HUDEP-2 (cell line): ENCODE measurements around the gene COLGALT1.
"Not testable (repeated sequence)": the region's sequence is repeated elsewhere in the genome, so short reads cannot be mapped to it uniquely, and the experiment has no call there.

Experiments used
- DNase-seq, 76 experiments: peaks; one replicate each; lab custom pipeline; 2025; ENCODE audit not compliant: unreplicated experiment in 76 of 76; lab: John Stamatoyannopoulos, UW

Gene COLGALT1

DNA sequence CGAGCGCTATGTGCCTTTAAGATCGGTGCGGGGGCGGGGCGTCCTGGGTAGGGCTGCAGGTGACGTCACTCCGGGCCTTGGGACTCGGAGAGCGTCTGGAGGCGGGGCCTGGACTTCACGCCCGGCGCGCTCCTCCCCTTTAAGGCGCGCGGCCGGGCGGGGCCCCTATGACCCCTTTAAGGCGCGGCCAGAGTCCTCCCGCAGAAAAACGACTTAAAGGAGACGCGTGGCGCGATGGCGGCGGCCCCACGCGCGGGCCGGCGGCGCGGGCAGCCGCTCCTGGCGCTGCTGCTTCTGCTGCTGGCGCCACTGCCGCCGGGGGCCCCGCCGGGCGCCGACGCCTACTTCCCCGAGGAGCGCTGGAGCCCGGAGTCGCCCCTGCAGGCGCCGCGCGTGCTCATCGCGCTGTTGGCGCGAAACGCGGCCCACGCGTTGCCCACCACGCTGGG, at the start of gene COLGALT1:
TSS of gene COLGALT1 (plus strand) at position 170 of the 449 bp plus-strand sequence. CDS start at position 235, 65 bp downstream.
- peak in 74 of 76 experiments; percentile 63 to 100 (median 99) for DNase-seq

DNA sequence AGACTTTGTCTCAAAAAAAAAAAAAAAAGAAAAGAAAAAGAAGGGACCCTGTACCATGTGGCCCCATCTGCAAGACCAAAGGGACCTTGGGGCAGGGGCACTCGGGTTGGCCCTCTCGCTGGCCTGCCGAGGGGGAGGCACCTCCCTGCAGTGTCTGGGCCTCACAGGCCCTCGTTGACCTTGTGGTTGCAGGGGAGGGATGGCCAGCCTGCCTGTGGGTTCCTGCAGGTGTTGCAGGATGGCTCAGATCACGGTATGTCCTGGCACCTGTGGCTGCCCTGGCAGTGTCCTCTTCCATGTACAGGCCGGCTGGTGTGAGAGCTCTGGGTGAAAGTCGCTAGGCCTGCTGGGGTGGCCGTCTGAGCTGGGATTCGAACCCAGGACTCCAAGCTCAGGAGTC, 48.7 kb upstream of the COLGALT1 start:
- no peak for DNase-seq

DNA sequence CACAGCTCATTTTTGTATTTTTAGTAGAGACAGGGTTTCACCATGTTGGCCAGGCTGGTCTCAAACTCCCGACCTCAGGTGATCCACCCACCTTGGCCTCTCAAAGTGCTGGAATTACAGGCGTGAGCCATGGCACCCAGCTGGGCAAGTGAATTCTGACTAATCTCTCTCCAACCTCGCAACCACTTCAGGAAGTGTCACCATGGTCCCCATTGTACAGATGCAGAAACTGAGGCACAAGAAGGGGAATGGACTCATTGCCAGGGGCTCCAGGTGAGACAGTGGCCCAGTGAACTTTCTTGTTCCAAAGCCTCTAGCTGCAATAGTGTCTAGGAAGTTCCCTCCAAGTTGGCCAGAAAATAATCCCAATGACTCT, 46.9 kb upstream of the COLGALT1 start:
- not testable (repeated sequence) for DNase-seq

DNA sequence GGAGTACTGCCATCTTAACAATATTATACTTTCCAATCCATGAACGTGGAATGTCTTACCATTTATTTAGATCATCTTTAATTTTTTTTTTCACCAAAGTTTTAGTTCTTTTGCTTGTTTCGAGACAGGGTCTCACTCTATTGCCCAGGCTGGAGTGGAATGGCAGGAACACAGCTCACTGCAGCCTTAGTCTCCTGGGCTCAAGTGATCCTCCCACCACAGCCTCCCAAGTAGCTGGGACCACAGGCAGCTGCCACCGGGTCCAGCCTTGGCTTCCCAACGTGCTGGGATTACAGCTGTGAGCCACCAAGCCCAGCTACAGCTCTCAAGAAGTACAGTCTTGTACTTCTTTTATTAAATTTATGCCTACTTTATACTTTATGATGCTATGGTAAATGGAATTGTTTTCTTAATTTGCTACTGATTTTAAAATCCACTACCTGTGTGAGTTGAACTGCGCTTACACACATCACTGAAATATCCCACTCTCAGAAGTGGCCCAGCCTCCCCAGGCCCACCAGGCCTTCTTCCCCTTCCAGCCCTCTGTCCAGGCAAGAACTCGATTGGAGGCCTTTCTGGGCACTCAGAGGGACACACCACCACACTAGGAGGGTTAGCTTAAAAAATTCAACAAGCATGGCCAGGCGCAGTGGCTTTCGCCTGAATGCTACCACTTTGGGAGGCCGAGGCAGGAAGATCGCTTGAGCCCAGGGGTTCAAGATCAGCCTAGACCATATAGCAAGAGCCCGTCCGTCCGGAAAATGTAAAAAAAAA, 45.0 kb upstream of the COLGALT1 start:
- no peak for DNase-seq

DNA sequence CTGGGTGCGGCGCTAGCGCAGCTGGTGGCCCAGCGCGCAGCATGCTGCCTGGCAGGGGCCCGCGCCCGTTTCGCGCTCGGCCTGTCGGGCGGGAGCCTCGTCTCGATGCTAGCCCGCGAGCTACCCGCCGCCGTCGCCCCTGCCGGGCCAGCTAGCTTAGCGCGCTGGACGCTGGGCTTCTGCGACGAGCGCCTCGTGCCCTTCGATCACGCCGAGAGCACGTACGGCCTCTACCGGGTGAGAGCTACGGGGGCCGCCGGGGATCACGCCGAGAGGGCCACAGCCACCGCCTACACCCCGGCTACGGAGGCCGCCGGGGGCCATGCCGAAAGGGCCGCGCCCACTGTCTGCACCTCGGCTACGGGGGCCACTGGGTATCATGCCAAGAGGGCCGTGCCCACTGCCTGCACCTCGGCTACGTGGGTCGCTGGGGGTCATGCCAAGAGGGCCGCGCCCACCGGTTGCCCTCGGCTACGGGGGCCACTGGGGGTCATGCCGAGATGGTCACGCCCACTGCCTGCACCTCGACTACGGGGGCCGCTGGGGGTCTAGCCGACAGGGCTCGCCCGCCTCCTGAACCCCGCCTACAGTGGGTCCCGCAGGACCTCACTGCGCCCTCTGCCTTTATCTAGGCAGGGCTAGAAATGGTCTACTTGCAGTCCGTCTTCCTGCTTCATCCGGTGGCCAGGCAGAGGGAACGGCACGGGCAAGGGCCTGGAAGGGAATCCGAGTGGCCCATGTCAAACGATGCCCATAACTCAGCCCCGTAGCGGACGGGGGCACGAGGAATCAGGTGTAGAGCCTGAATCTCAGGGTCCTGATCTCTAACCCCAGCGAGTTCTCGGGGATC, 43.5 kb upstream of the COLGALT1 start:
- DNase-seq = peak; percentile 33 to 98 (median 89)

DNA sequence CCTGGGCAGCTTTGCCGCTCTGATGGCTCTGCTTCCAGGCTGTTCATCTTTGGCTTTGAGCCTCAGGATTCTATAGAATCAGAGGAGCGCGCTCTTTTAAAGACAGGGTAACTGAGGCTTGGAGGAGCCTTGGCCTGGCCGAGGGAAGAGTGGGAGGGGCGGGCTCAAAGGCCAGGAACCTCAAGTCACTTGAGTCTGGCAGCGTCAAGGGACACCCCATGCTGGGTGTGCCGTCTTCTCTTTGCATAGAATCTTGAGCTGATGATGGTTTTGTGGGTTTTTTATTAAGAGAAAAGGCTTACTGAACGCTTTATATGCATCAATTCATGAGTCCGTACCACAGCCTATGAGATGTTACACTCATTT, 42.9 kb upstream of the COLGALT1 start:
- DNase-seq = peak in 2 of 76 experiments; percentile 16 to 21

DNA sequence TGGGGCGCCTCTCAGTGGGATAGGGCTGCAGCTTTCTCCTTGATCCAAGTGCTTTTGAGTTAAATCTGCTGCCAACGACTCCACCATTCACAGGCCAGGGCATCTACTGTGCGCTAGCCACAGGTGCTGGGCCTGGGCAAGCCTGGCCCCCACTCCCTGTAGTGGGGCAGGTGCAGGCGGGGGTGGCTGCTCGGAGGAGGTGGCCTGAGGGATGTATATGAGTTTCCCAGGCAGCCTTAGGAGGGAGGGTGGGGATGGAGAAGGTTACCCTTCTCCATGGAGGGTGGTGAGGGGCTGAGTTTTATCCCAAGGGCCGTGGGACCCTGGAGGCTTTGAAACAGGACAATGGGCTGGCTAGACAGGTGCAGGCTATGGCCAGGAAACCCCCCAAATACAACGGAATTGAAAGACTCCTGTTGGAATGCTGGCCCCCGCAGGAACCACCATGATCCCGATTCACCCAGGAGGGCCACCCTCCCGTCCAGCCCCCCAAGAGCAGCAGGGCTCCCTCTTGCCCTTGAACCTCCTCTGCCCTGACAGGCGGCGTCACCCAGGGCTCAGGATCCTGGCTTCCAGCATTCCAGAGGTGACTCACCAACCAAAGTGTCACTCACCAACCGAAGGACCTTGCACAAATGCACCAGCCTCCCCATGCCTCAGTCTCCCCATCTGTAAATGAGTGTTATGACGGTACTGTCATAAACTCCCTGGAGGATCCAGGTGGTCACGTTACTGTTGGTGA, 39.9 kb upstream of the COLGALT1 start:
- DNase-seq = peak in 1 of 76 experiments; percentile 6

DNA sequence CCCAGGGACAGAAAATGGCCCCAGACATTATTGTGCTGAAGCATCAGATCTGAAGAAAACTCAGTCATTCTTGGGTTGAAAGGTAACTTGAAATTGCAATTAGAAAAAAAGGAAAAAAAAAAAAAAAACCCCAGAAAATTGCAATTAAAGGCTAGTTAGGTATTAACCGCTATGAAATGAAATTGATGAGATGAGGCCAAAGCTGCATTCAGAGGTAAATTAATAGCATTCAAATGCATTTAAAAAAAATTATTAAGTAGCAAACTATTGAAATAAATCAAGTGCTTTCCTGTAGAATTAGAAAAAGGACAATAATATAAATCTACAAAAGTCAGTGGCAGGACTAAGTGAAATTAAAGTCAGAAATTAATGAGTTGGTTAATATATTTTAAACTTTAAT, 37.6 kb upstream of the COLGALT1 start:
- DNase-seq = no peak

DNA sequence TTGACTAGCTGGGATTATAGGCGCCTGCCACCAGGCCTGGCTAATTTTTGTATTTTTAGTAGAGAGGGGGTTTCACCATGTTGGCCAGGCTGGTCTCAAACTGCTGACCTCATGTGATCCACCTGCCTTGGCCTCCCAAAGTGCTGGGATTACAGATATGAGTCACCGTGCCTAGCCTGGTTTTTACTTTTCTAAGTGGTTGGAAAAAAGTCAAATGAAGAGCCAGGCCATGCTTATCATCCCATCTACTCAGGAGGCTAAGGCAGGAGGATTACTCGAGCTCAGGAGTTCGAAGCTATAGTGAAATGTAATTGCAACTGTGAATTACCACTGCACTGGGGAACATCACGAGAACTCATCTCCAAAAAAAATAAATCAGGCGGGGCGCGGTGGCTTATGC, 36.8 kb upstream of the COLGALT1 start:
- DNase-seq = not testable (repeated sequence)

DNA sequence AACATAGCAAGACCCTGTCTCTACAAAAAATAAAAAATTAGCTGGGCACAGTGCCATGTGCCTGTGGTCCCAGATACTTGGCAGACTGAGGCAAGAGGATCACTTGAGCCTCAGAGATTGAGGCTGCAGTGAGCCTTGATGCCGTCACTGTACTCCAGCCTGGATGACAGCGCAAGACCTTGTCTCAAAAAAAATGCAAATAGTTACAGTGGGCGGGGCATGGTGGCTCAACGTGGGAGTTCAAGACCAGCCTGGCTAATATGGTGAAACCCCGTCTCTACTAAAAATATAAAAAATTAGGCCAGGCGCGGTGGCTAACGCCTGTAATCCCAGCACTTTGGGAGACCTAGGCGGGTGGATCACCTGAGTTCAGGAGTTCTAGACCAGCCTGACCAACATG, 35.5 kb upstream of the COLGALT1 start:
- peak in 4 of 76 experiments; percentile 6 to 41 (median 19) for DNase-seq

DNA sequence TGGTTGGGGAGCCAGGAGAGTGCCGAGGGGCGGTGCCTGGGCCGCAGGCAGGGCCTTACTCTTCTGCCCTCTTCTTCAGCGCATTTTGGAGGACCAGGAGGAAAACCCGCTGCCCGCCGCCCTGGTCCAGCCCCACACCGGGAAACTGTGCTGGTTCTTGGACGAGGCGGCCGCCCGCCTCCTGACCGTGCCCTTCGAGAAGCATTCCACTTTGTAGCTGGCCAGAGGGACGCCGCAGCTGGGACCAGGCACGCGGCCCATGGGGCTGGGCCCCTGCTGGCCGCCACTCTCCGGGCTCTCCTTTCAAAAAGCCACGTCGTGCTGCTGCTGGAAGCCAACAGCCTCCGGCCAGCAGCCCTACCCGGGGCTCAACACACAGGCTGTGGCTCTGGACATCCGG, 34.6 kb upstream of the COLGALT1 start:
- no peak for DNase-seq

DNA sequence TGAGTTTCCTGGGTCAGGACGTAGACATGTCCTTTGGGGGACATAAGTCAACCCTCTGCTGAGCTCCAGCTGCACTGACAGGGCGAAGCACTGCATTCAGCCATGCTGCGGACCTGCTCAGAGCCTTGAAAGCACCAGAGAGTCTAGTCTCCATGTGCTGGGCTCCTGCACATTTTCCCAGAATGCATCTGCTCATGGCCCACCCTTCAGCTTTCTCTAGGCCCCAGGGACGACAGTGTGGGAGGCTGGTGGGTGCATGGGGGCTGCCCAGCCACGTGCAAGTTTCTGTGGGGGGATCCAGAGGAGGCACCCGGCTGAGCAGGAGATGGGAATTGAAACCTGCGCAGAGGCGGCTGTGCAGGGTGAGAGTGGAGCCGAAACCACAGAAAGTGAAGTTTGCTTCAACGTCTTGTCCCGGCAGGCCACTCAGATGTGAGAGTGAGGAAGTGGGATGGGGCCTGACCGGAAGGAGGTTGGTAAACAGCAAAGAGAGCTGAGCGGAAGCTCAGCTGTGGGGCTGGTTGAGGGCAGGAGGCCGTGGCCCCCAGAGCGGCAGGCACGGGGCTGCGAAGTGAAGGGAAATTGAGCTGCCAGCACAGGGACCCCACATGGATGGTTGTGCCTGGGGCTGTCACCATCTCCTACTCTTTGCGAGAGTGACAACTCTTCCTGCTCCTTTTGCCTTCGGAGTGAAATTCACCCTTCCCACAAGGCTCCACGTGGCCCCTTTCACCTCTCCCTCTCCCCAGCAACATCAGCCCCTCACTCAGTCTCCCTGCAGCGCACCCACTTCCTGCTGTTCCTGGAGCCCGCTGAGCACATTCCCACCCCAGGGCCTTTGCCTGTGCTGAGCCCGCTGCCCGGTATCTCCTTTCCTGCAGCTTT, 32.2 kb upstream of the COLGALT1 start:
- no peak for DNase-seq

DNA sequence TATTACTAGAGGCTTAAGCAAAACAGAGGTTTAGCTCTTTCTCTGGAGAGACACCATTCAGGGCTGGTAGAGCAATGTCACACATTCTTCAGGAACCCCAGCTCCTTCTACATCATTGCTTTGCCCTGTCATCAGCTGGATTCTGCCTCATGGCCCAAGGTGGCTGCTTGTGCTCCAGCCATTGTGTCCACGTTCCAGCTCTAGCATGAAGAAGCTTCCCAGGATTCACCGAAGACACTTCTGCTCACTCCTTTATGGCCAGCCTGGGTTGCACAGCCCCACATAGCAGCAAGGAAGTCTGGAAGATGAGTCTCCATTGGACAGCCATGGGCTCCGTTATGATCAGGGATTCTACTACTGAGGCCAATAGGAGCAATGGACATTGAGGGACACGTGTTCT, 30.8 kb upstream of the COLGALT1 start:
- no peak for DNase-seq

DNA sequence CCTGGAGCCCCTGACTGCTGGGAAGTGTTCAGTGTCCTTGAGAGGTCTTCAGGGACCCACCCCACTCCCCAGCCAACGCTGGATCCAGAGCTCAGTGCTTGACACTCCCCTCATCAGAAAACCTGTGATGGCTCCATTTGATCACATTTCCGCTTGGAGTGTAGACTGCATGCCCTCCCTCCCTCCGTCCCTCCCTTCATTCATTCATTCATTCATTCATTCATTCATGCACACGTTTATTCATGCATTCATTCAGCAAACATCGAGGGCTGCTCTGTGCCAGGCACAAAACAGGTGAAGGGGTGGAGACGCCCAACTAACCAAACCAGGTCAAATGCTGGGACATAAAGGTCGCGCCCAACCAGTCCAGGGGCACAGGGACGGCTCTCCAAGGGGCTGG, 30.3 kb upstream of the COLGALT1 start:
- no peak for DNase-seq

DNA sequence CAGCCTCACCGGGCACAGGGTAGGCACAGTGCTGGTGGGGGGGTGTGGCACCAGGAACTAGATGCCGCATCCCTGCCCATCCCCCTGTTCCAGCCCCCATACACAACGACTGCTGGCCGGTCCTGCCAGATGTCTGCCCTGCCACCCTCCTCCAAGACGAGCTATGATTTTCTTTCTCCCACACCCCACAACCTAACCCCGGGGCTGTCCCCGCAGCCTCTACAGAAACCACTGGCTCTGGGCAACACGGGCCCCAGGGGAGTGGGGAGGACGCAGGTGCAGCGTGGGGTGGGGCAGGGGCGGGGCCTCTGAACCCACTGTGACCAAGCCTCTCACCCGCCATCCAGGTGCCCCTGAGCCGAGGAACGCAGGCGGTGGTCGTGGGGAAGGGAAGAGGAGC, 28.5 kb upstream of the COLGALT1 start:
- DNase-seq = no peak

DNA sequence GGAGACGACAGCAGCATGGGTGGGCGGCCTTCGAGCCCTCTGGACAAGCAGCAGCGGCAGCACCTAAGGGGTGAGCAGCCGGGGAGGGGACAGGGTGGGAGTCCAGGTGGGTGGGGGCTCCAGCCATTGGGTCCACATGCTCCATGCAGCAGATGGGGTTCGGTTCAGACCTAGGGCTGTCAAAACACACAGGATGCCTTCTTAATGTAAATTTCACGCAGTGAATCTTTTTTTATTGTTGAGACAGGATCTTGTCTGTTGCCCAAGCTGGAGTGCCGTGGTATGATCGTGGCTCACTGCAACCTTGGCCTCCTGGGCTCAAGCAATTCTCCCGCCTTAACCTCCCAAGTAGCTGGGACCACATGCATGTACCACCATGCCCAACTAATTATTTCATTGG, 28.1 kb upstream of the COLGALT1 start:
- no peak for DNase-seq

DNA sequence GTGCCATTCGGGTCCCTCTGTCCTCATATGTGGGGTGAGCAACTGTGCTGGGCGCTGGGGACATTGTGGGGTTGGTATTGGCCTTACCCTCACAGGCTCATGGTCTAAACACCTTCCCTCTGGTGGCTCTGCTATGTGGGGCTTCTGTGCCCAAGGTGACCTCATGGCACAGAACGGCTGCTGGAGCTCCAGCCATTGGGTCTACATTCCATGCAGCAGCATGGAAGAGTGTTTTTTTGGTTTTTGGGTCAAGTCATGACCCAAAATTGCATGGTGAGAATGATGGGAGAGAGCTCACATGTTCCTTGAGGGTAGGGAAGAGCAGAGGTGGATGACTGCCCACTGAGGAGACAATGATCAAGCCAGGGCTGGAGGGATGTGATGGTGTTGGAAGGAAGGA, 26.8 kb upstream of the COLGALT1 start:
- no peak for DNase-seq

DNA sequence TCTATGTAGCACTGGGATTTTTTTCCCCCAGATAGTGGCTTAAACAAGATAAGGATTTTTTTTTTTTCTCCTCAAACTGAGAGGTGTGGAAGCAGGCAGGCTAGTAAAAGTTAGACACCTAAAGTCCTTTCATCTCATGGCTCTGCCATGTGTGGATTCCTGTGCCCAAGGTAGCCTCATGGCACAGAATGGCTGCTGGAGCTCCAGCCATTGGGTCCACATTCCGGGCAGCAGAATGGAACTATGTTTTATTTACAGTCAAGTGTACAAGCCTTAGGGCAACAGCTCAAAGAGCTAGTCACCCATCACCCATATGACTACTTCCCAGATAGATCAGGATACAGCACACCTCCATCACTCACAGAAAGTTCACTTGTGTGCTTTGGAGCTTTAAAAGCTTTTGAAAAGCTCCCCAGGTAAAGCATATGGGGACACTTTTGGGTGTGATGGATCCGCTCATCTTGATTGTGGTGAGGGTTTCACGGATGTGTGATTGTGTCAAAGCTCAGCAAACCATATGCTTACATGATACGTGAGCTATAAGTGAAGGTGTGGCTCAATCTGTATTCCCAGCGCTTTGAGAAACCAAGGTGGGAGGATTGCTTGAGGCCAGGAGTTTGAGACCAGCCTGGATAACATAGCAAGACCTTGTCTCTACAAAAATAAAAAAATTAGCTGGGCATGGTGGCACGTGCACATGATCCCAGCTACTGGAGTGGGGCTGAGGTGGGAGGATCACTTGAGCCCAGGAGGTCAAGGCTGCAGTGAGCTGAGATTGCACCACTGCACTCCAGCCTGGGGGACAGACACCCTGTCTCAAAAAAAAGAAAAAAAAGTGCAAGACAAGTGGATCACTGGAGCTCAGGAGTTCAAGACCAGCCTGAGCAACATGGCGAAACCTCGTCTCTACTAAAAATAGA, 25.9 kb upstream of the COLGALT1 start:
- no peak for DNase-seq

DNA sequence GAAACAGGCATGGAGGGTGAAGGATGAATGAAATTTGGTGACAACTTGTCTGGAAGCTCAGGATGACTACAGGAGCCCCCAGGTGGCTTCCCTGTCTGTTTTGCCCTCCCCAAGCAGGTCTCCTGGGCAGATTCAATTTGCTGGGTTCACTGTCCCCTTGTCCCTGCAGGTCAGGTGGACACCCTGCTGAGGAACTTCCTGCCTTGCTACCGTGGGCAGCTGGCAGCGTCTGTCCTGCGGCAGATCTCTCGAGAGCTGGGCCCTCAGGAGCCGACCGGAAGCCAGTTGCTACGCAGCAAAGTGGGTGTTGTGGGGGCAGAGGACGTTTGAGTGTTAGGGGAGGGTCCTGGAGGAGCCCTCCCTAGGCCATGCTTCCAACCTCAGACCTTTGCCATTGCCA, 24.9 kb upstream of the COLGALT1 start:
- DNase-seq = no peak
